Measurements from ENCODE around the gene MCC.

- TF ChIP-seq POLR2A (IDR thresholded peaks at IDR 0.05) (no peak), CTCF (IDR thresholded peaks at IDR 0.05) (no peak)
Observed at GRCh38 chr5:113359419-113359818, 128.8 kb downstream of the MCC start.
